VCaP (cell line): ENCODE results near the gene RMND1.

Experiments used
- H3K27ac ChIP-seq: fragments of 450-650 bp; 2 replicates; pipeline ENCODE4 v1.5.1; 2017
- TF ChIP-seq, protein P1 (sequence below): fragments of 450-650 bp; conservative IDR thresholded peaks from 2 replicates; pipeline ENCODE4 v1.5.1; 2017; ENCODE audit warnings: mild to moderate bottlenecking, moderate library complexity

The RMND1 gene

DNA sequence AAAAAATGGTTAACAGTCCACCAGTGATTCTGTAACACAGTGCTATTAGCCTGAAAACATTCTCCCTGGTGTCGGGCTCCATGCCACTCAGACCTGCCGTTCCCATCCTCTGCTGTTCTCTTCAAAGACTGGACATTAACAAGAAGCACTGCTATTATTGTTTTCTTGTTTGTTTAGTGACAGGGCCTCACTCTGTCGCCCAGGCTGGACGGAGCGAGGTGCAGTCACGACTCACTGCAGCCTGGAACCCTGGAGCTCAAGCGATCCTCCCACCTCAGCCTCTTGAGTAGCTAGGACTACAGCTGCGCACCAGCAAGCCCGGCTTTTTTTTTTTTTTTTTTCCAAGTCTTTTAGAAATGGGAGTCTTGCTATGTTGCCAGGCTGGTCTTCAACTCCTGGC lies 9.6 kb downstream of the RMND1 start:
- TF ChIP-seq, protein P1, sequence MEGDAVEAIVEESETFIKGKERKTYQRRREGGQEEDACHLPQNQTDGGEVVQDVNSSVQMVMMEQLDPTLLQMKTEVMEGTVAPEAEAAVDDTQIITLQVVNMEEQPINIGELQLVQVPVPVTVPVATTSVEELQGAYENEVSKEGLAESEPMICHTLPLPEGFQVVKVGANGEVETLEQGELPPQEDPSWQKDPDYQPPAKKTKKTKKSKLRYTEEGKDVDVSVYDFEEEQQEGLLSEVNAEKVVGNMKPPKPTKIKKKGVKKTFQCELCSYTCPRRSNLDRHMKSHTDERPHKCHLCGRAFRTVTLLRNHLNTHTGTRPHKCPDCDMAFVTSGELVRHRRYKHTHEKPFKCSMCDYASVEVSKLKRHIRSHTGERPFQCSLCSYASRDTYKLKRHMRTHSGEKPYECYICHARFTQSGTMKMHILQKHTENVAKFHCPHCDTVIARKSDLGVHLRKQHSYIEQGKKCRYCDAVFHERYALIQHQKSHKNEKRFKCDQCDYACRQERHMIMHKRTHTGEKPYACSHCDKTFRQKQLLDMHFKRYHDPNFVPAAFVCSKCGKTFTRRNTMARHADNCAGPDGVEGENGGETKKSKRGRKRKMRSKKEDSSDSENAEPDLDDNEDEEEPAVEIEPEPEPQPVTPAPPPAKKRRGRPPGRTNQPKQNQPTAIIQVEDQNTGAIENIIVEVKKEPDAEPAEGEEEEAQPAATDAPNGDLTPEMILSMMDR, result no peak
- no peak overlapping the region for H3K27ac ChIP-seq

GRCh38 chr6:151441390-151442166 lies 10.3 kb downstream of the RMND1 start:
- TF ChIP-seq, protein P1, result no peak
- no peak overlapping the region for H3K27ac ChIP-seq

- H3K27ac ChIP-seq, result no peak overlapping the region
- TF ChIP-seq, protein P1, result peak; percentile 55
Measured at GRCh38 chr6:151440930-151441329, 11.0 kb downstream of the RMND1 start.

DNA sequence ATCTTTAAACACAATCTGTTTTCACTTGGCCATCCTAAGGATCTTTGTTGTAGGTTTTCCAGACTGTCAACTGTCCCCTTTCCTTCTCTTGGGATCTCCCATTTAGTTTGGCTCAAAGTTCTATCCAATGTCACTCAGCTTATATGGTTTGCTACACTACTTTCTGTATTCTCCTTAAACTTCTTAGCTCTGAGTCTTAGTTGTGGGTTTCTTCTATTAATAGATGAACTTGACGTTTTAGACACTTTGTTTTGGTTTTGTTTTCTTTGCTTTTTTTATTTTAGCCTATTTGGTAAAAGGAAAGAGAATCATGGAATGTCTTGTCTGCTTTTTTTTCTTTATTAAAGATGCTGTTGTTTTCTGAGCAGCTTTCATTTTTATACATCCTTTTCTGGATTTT lies 11.4 kb downstream of the RMND1 start:
- TF ChIP-seq, protein P1, result no peak

DNA sequence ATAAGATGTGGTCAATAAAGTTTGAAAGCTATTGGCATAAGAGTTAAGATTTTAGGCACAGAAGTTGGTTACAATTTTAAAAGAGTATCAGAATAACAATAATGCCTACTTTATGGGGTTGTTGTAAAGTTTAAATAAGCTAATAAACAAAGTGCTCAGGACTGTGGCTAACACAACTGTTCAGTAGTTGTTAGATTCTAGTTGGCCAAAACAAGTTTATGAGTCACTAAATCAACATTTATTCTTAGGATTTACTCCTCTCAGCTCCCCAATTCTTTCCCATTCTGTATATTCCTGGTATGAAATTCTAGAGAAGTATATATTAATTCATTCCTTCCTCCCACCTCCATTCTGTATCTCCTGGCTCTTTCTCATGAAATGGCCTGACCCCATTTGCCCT lies 14.5 kb downstream of the RMND1 start:
- no peak overlapping the region for H3K27ac ChIP-seq
- TF ChIP-seq, protein P1, result no peak

More for the DNA sequence above, 11.4 kb downstream of the RMND1 start:
- no peak overlapping the region for H3K27ac ChIP-seq

GRCh38 chr6:151436802-151437201 lies 15.1 kb downstream of the RMND1 start:
- H3K27ac ChIP-seq, result no peak overlapping the region
- TF ChIP-seq, protein P1, result no peak

DNA sequence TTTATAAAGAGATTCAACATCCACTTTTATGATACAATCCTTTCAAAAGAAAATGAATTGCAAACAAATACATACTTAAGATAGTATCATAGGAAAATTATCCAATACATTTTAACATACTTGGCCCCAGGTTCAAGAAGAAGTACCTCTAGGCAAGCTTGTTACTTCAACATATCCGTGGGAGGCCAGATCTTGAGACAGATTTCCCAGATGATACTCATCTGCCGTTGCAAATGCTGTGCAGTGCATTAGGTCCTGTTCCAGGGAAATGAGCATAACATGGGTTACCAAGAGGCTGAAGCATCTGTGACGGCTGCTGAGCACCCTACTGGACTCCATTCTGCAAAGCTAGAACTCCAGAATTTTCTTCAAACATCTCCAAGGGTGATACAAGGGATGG lies 15.6 kb downstream of the RMND1 start:
- TF ChIP-seq, protein P1, result no peak

More for the DNA sequence above, 15.6 kb downstream of the RMND1 start:
- no peak overlapping the region for H3K27ac ChIP-seq
